ENCODE measurements around the gene DENND6B.

The DENND6B gene

DNA sequence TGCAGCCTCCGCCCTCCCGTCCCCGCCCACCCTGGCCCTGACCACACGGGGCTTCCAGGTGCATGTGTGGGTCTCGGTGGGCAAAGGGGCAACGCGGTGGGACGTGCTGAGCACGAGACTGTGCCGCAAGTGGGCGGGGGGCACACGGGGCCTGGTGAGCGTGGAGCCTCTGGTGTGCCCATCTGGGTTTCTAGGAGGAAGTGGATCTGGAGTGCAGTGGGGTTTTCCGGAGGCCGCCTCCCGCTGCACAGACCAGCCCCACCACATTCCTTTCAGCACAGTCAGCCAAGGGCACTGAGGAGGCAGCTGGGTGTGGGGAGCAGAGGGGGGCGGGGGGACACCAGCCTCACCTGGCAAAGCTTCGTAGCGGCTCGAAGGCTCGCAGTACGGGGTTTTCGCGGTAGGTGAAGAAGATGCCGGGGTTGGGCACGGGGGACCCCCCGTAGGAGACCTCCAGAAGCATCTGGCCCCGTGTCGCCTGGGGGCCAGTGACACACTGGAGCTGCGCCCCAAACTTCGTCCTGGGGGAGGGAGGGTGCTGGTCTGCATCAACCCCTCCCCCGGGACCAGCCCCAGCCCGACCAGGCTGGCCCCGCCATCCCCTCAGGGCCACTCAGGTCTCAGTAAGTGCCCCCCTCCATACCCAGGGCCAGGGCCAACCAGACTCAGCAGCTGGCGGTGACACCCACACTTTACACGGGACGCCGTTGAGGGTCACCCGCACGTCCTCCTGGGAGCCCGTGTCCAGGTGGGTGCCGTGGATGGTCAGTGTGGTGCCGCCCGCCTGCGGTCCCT, 44.3 kb downstream of the DENND6B start:
- Histone ChIP-seq H3K9me3 (ENCODE audit: control insufficient read depth, low read length) (no peaks in the 10 kb centered on the region), H3K27ac (ENCODE audit: low read depth, low read length, severe bottlenecking) (peak overlapping the region; percentile 16), H3K4me3 (ENCODE audit: extremely low read depth, insufficient read depth, low read length, poor library complexity, severe bottlenecking) (no peak overlapping the region), H3K36me3 (ENCODE audit: control insufficient read depth, insufficient read depth, low read length) (peaks cover 87% of the 10 kb centered on the region), H3K4me1 (ENCODE audit: control insufficient read depth, insufficient read depth, low read length, poor library complexity, severe bottlenecking) (peaks cover 8% of the 10 kb centered on the region)
- WGBS, 2 experiments (ENCODE audit: insufficient coverage in 2 of 2) = 97 to 99% methylated on average over 31 to 42 of the region's 45 CpGs

DNA sequence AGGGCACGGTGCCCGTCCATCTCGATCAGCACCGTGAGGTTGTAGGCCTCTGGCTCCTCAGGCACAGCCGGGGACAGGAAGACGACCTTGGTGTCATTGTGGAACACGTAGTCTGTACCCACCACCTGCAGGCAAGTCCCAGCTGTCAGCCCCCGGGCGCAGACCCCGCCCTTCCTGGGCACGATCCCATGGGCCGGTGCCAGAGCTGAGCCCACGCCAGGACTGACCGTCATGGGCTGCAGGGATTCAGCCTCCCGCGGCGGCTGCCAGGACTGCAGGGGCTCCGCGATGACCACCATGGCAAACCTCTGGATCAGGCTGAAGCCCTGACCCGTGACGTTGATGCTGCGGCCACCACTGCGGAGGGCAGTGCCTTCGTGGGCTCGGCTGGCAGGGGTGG, 44.9 kb downstream of the DENND6B start:
- Histone ChIP-seq H3K9me3 (ENCODE audit: control insufficient read depth, low read length) (no peaks in the 10 kb centered on the region), H3K4me3 (ENCODE audit: extremely low read depth, insufficient read depth, low read length, poor library complexity, severe bottlenecking) (no peak overlapping the region), H3K4me1 (ENCODE audit: control insufficient read depth, insufficient read depth, low read length, poor library complexity, severe bottlenecking) (peaks cover 8% of the 10 kb centered on the region), H3K27ac (ENCODE audit: low read depth, low read length, severe bottlenecking) (no peak overlapping the region), H3K36me3 (ENCODE audit: control insufficient read depth, insufficient read depth, low read length) (peaks cover 88% of the 10 kb centered on the region)
- 95 to 99% methylated on average over 25 of the region's 25 CpGs for WGBS, 2 experiments (ENCODE audit: insufficient coverage in 2 of 2)

DNA sequence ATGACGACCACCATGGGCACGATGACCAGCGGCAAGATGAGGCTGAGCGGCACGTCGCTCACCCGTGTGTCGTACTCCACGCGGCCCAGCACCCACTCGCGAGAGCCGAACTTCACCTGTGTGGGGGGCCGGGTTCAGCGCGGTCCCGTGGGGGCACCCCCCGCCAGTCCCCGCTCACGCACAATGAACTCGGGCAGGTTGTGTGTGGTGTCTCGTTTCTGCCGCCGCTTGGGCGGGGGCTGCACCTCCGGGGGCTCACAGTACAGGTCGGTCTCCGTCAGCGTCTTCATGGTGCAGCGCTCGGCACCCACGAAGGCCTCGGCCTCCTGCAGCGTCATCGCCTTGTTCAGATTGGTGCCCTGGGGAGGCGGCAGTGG, 45.4 kb downstream of the DENND6B start:
- Histone ChIP-seq H3K4me3 (ENCODE audit: extremely low read depth, insufficient read depth, low read length, poor library complexity, severe bottlenecking) (no peak overlapping the region), H3K9me3 (ENCODE audit: control insufficient read depth, low read length) (peaks cover 4% of the 10 kb centered on the region), H3K4me1 (ENCODE audit: control insufficient read depth, insufficient read depth, low read length, poor library complexity, severe bottlenecking) (peaks cover 8% of the 10 kb centered on the region), H3K36me3 (ENCODE audit: control insufficient read depth, insufficient read depth, low read length) (peaks cover 88% of the 10 kb centered on the region), H3K27ac (ENCODE audit: low read depth, low read length, severe bottlenecking) (no peak overlapping the region)
- WGBS, 2 experiments (ENCODE audit: insufficient coverage in 2 of 2) = 97 to 98% methylated on average over 33 to 35 of the region's 36 CpGs

DNA sequence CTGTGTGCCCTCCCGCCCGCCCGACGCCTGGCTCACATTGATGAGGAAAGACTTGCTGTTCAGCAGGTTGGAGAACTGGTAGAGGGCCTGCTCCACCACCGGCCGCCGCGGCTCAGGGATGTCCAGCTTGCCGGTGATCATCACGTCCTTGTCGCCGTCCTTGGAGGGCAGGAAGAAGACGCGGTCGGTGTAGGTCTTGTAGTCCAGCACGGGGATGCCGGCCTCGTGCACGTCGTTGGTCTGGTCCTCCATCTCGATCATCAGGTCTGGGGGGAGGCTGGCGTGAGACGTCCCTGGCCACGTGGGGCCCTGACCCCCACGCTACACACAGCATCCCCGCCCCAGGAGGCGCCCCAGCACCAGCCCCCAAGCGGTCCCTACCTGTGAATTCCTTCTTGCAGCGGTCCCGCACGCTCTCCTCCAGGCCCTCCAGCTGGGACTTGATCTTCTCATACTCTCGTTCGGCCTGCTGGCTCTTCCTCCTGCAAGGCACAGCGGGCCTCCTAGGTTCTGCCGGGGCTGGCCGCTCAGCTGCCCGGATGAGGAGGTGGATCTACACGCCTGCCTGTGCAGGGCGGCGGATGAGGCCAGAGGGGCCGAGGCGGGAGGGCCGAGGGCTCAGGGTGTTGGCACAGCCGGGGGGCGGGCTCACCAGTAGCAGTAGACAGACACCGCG, 46.0 kb downstream of the DENND6B start:
- Histone ChIP-seq H3K9me3 (ENCODE audit: control insufficient read depth, low read length) (peaks cover 6% of the 10 kb centered on the region), H3K4me3 (ENCODE audit: extremely low read depth, insufficient read depth, low read length, poor library complexity, severe bottlenecking) (no peak overlapping the region), H3K36me3 (ENCODE audit: control insufficient read depth, insufficient read depth, low read length) (peaks cover 88% of the 10 kb centered on the region), H3K4me1 (ENCODE audit: control insufficient read depth, insufficient read depth, low read length, poor library complexity, severe bottlenecking) (peaks cover 8% of the 10 kb centered on the region), H3K27ac (ENCODE audit: low read depth, low read length, severe bottlenecking) (no peak overlapping the region)
- 98% methylated on average over 37 to 47 of the region's 47 CpGs for WGBS, 2 experiments (ENCODE audit: insufficient coverage in 2 of 2)

DNA sequence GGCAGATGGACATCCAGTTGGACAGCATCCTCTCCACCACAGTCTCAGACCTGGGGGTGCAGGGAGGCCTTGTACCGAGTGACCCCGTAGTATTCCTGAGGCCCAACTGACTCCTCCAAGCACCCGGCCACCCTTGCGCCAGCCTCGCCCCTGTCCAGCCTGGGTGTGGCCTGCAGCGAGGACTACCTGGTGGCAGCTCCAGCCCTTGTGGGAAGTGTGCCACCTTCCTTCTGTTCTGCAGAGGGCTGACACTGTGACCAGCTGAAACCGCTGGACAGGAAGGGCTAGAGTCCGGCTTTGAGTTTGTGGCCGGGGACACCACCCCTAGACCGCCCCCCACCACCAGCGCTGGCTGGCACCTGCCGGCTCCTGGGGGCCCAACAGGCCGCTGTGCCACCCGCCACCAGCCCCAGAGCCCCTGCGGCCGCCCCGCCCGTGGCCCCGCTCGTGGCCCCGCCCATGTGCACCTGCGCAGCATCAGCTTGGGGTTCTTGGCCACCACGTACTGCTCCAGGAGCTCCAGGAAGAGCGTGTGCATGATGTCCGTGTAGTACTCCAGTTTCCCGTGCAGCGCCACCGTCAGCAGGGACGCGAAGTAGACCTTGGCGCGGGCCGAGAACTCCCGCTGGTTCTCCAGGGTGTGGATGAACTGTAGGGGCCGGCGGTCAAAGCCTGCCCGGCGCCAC, 46.6 kb downstream of the DENND6B start:
- H3K4me1 ChIP-seq (ENCODE audit: control insufficient read depth, insufficient read depth, low read length, poor library complexity, severe bottlenecking) = peaks cover 8% of the 10 kb centered on the region
- no peak overlapping the region for H3K27ac ChIP-seq (ENCODE audit: low read depth, low read length, severe bottlenecking)
- WGBS, 2 experiments (ENCODE audit: insufficient coverage in 2 of 2) = 96% methylated on average over 28 to 38 of the region's 38 CpGs
- H3K4me3 ChIP-seq (ENCODE audit: extremely low read depth, insufficient read depth, low read length, poor library complexity, severe bottlenecking) = no peak overlapping the region
- peaks cover 93% of the 10 kb centered on the region for H3K36me3 ChIP-seq (ENCODE audit: control insufficient read depth, insufficient read depth, low read length)
- H3K9me3 ChIP-seq (ENCODE audit: control insufficient read depth, low read length) = peaks cover 6% of the 10 kb centered on the region

DNA sequence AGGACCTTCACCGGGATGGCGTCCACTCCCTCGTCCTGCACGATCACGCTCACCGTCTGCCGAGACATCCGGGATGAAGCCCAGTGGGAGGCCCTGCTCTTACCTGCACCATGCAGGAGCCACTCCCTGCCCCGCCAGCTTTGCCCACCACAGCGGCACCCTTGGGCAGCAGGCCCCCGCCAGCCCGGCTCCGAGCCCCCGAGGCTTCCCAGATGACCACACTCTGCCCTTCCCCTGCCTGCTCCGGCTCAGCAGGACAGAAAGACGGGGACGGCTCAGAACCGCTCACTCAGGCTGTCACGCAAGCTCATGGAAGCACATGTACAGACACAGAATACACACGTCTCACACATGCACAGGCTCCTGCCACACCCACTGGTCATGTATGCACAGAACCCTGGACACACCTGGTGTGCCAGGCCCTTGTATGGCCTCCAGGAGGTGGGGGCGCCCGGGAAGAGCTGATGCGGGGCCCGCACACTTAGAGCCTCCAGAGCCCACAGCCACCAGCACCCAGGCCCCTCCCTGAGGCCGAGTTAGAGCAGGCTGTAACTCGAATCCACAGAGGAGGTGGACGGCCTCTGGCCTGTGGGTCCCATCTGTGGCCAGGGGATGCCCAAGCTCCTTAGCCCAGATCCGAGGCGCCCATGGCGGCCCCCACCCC, 47.7 kb downstream of the DENND6B start:
- Histone ChIP-seq H3K36me3 (ENCODE audit: control insufficient read depth, insufficient read depth, low read length) (peaks cover 87% of the 10 kb centered on the region), H3K27ac (ENCODE audit: low read depth, low read length, severe bottlenecking) (no peak overlapping the region), H3K4me1 (ENCODE audit: control insufficient read depth, insufficient read depth, low read length, poor library complexity, severe bottlenecking) (peaks cover 8% of the 10 kb centered on the region), H3K9me3 (ENCODE audit: control insufficient read depth, low read length) (peaks cover 6% of the 10 kb centered on the region), H3K4me3 (ENCODE audit: extremely low read depth, insufficient read depth, low read length, poor library complexity, severe bottlenecking) (no peak overlapping the region)
- 93 to 96% methylated on average over 28 of the region's 30 CpGs for WGBS, 2 experiments (ENCODE audit: insufficient coverage in 2 of 2)

DNA sequence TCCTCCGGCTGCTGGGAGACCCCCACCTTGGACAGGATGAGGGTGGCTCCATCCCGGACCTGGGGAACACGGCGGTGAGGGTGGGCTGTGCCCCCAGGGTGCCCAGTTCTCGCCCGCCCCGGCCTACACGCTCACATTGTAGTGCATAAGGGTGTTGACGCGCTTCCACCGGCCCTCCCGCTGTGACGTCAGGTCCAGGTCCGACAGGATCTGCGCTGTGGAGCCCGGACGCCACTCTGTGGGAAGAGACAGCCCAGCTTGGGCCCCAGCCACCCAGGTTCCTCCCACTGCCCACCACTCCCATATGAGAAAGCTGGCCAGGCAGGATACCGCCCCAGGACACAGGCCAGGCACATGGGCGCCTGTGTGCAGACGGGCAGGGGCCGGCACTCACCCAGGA, 48.4 kb downstream of the DENND6B start:
- Histone ChIP-seq H3K27ac (ENCODE audit: low read depth, low read length, severe bottlenecking) (no peak overlapping the region), H3K4me3 (ENCODE audit: extremely low read depth, insufficient read depth, low read length, poor library complexity, severe bottlenecking) (no peak overlapping the region), H3K36me3 (ENCODE audit: control insufficient read depth, insufficient read depth, low read length) (peaks cover 87% of the 10 kb centered on the region), H3K9me3 (ENCODE audit: control insufficient read depth, low read length) (peaks cover 6% of the 10 kb centered on the region), H3K4me1 (ENCODE audit: control insufficient read depth, insufficient read depth, low read length, poor library complexity, severe bottlenecking) (peaks cover 8% of the 10 kb centered on the region)
- 96 to 97% methylated on average over 17 to 19 of the region's 21 CpGs for WGBS, 2 experiments (ENCODE audit: insufficient coverage in 2 of 2)

DNA sequence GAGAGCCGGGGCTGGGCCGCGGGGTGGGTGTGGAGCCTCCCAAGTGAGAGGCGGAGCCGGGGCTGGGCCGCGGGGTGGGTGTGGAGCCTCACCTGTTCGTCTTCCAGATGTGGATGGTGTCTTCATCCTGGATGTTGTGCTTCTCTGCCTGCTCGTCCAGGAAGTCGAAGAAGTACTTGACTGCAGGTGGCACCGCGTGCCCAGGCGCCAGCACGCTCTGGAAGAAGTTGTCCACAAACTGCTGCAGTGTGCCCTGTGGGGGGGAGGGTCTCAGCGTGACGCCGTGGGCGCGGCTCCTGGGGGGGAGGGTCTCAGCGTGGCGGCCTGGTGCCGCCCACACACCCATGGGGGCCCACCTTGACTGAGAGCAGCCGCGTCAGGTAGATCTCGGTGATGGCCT, 49.1 kb downstream of the DENND6B start:
- no peak overlapping the region for H3K4me3 ChIP-seq (ENCODE audit: extremely low read depth, insufficient read depth, low read length, poor library complexity, severe bottlenecking)
- peaks cover 6% of the 10 kb centered on the region for H3K9me3 ChIP-seq (ENCODE audit: control insufficient read depth, low read length)
- no peak overlapping the region for H3K27ac ChIP-seq (ENCODE audit: low read depth, low read length, severe bottlenecking)
- H3K36me3 ChIP-seq (ENCODE audit: control insufficient read depth, insufficient read depth, low read length) = peaks cover 80% of the 10 kb centered on the region
- WGBS, 2 experiments (ENCODE audit: insufficient coverage in 2 of 2) = 94% methylated on average over 20 to 25 of the region's 25 CpGs
- H3K4me1 ChIP-seq (ENCODE audit: control insufficient read depth, insufficient read depth, low read length, poor library complexity, severe bottlenecking) = peaks cover 6% of the 10 kb centered on the region

DNA sequence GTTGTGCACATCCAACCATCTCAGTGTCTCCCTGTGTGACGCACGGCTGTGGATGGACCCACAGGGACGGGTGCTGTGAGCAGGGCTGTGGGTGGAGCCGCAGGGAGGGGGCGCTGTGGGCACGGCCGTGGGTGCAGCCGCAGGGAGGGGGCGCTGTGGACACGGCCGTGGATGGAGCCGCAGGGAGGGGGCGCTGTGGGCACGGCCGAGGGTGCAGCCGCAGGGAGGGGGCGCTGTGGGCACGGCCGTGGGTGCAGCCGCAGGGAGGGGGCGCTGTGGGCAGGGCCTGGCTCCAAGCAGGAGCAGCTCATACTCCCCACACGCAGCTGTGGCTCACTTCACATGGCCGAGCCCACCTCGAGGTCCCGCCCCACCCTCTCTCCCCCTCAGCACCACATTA, 50.7 kb downstream of the DENND6B start:
- H3K27ac ChIP-seq (ENCODE audit: low read depth, low read length, severe bottlenecking) = no peak overlapping the region
- WGBS, 2 experiments (ENCODE audit: insufficient coverage in 2 of 2) = 88 to 91% methylated on average over 18 to 22 of the region's 25 CpGs
- H3K9me3 ChIP-seq (ENCODE audit: control insufficient read depth, low read length) = peaks cover 6% of the 10 kb centered on the region
- H3K4me3 ChIP-seq (ENCODE audit: extremely low read depth, insufficient read depth, low read length, poor library complexity, severe bottlenecking) = no peak overlapping the region
- H3K36me3 ChIP-seq (ENCODE audit: control insufficient read depth, insufficient read depth, low read length) = peaks cover 65% of the 10 kb centered on the region
- peaks cover 9% of the 10 kb centered on the region for H3K4me1 ChIP-seq (ENCODE audit: control insufficient read depth, insufficient read depth, low read length, poor library complexity, severe bottlenecking)

DNA sequence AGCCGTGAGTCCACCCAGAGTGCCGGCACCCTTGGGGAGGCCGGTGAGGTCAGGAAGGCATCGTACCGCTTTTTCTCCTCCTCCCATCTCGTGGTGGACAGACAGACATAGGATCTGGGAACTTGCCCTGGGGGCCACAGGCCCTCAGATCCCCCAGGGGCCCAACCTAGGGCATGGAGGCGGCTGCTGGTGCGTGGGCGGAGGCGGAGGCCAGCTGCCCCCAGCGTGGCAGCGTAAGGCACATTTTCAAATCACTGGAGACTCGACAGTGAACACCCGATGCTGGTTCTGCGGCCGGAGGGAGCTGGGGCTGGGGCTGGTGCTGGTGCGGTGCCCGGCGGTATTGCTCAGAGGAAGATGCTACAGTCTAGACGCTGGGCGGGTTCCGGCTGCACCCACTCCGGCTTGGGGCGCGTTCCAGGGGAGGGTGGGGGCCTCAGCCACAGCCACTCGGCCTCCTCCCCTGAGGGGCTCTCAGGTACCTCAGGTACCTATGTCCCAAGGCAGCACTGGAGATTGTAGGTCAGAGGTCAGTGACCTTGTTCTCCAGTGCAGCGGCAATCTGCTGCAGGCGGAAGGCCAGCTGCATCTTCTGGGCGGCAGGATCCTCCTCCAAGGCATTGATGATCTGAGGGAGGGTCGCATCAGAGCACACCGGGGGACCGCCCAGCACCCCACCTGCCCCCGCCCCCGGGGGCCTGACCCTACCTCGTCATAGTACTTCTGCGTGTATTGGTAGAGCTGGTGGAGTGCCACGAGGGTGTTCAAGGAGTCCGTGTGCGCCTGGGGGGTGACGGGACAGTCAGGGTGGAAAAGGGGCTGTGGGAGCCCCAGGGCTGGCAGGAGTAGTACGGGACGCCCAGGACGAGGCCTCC, 51.4 kb downstream of the DENND6B start:
- 97% methylated on average over 38 of the region's 43 CpGs for WGBS, 2 experiments (ENCODE audit: insufficient coverage in 2 of 2)
- Histone ChIP-seq H3K9me3 (ENCODE audit: control insufficient read depth, low read length) (peaks cover 6% of the 10 kb centered on the region), H3K27ac (ENCODE audit: low read depth, low read length, severe bottlenecking) (no peak overlapping the region), H3K36me3 (ENCODE audit: control insufficient read depth, insufficient read depth, low read length) (peaks cover 60% of the 10 kb centered on the region), H3K4me3 (ENCODE audit: extremely low read depth, insufficient read depth, low read length, poor library complexity, severe bottlenecking) (no peak overlapping the region), H3K4me1 (ENCODE audit: control insufficient read depth, insufficient read depth, low read length, poor library complexity, severe bottlenecking) (peaks cover 14% of the 10 kb centered on the region)
